Cardiac muscle cell (in vitro differentiated cells and primary cell): ENCODE data around the gene ABCG1. TPM values are rescaled to one million over a fixed set of nuclear protein-coding genes. Genes with fewer than 3 reads are reported as not detected.

ENCODE experiments used
- DNase-seq, 2 donors: peaks; one replicate each; pipeline versions ENCODE4 v3.0.0 to v3.0.0-alpha.2; 2010 to 2017; ENCODE audit warnings: low read depth in 1 of 2, low spot score in 1 of 2
- H3K27ac ChIP-seq: fragments of 200-600 bp; sonication (generic); 2 replicates; pipeline ENCODE4 v1.5.1; 2016
- H3K27me3 ChIP-seq: fragments of 200-600 bp; sonication (generic); 2 replicates; pipeline ENCODE4 v1.6.0; 2016; ENCODE audit warnings: control low read depth
- H3K36me3 ChIP-seq: fragments of 200-600 bp; sonication (generic); 2 replicates; pipeline ENCODE4 v1.5.1; 2016; ENCODE audit warnings: control low read depth
- H3K4me1 ChIP-seq: fragments of 200-600 bp; sonication (generic); 2 replicates; pipeline ENCODE4 v1.8.1; 2017; ENCODE audit warnings: low read depth, mild to moderate bottlenecking, mixed run types
- H3K4me3 ChIP-seq: fragments of 200-600 bp; sonication (generic); 2 replicates; pipeline ENCODE4 v1.5.1; 2016; ENCODE audit warnings: mild to moderate bottlenecking
- H3K9me3 ChIP-seq: fragments of 200-600 bp; sonication (generic); 2 replicates; pipeline ENCODE4 v1.5.1; 2017; ENCODE audit warnings: low read depth, mild to moderate bottlenecking, control low read depth
- polyA plus RNA-seq: library from polyadenylated mRNA; unstranded; fragments of >200 nt; fragmentation: Nextera tagmentation; extraction: Ambion mirVana; gene quantifications from 2 replicates; pipeline ENCODE4 v1.2.1, GENCODE V29; 2016
- total RNA-seq: library from RNA; depleted of rRNA; stranded (reverse); fragments of >200 nt; gene quantifications from 2 replicates; pipeline ENCODE4 v1.2.3, GENCODE V29; 2016
- TF ChIP-seq, protein P1 (sequence below): IDR thresholded peaks from 2 replicates; pipeline ENCODE4 v1.5.1; 2012; ENCODE audit warnings: low read depth, mild to moderate bottlenecking, low read length

The ABCG1 gene
- total and polyA plus RNA-seq, 2 experiments from 2014 or later = 4.0 to 4.9 TPM

DNA sequence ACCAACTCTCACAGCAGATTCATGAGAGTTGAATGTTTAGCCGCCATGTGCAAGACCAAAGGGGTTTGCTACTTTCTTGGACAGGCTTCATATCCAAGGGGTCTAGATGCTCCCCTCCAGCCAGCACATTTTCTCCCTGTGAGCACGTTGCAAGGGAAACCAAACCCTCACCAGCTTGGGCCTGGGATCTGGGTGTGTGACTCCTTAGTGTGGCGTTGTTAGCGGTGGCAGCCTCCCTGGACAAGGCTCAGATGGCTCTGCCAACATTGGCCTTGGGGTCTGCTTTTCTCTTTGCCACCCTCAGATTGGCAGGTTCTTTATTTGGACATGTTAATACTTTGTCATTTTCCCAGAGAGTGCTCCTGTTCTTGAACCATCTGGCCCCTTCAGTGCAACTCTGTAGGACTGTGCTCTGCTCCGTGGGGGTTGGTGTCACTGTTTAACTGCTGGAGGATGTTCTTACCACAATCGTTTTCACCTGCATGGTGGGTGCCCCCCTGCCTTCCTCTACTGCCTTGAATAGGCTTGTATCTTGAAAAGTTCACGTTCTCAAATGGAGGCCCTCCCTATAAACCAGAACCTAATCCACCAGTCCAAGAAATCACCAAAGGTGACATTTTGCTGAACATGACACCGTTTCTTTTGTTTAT lies 13.4 kb downstream of the ABCG1 start:
- H3K27ac ChIP-seq = no peak overlapping the region
- no peak overlapping the region for H3K4me3 ChIP-seq
- H3K9me3 ChIP-seq = no peaks in the 10 kb centered on the region
- H3K27me3 ChIP-seq = no peaks in the 10 kb centered on the region
- TF ChIP-seq, protein P1, sequence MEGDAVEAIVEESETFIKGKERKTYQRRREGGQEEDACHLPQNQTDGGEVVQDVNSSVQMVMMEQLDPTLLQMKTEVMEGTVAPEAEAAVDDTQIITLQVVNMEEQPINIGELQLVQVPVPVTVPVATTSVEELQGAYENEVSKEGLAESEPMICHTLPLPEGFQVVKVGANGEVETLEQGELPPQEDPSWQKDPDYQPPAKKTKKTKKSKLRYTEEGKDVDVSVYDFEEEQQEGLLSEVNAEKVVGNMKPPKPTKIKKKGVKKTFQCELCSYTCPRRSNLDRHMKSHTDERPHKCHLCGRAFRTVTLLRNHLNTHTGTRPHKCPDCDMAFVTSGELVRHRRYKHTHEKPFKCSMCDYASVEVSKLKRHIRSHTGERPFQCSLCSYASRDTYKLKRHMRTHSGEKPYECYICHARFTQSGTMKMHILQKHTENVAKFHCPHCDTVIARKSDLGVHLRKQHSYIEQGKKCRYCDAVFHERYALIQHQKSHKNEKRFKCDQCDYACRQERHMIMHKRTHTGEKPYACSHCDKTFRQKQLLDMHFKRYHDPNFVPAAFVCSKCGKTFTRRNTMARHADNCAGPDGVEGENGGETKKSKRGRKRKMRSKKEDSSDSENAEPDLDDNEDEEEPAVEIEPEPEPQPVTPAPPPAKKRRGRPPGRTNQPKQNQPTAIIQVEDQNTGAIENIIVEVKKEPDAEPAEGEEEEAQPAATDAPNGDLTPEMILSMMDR = no peak
- H3K36me3 ChIP-seq = no peaks in the 10 kb centered on the region
- no peak for DNase-seq
- H3K4me1 ChIP-seq = peaks cover 34% of the 10 kb centered on the region

DNA sequence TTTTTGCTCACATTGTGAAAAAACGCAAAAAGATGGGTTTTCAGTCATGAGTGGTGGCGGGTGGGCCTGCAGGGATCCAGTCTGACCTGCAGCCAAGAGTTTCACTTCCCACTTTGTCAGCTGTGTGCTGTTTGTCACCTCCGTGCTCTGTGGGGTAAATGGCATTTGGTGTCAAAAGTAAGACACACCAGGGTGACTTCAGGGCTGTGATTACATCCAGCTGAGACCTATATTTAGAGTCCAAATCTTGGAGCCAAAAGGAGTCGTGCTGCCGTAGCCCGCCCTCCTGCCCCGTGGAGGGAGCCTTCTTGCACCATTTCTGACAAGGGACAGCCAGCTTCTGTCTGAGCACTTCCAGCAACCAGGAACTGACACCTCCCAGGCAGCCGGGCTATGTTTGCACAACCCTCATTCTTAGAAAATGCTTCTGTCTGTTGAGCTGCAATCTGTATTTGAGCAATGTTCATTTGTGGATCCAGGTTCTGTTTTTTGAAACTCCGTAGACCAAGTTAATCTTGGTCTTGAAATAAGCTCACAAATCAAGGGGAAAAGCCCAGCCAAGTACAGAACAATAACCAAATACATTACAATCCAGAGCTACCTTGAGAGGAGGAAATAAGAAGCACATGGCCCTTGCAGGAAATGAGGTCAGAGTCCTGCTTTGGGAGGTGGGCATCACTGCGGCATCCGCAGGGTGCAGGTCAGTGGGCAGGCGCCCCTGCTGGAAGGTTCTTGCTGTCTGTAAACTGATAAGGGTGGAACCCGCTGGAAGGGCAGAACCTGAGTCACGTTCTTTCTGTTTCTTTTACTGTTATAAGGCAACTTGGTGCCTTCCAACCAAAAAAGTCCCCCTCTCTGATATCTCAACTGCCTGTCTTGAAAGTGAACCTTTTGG lies 14.4 kb downstream of the ABCG1 start:
- DNase-seq = peak; percentile 68 to 81
- H3K4me1 ChIP-seq = peaks cover 34% of the 10 kb centered on the region
- H3K9me3 ChIP-seq = no peaks in the 10 kb centered on the region
- peak overlapping the region; percentile 72 for H3K27ac ChIP-seq
- H3K36me3 ChIP-seq = no peaks in the 10 kb centered on the region
- H3K4me3 ChIP-seq = no peak overlapping the region
- TF ChIP-seq, protein P1 = peak; percentile 36
- no peaks in the 10 kb centered on the region for H3K27me3 ChIP-seq

DNA sequence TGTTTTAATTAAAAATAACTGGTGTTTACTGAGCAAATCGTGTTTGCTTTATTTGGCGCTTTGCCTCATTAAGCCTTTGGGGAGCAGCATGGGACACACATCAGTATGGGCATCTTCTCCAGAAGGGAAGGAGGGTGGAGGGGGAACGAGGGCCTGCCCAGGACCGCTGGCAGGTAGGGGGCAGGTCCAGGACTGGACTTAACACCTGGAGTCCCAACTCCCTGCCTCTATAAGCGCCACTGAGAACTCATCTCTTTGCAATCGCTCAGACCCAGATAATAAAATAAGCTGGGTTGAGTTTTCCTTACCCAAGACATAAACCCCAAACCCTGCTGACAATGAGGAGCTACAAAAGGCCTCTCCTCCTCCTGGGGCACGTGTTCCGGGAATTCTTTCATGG lies 15.1 kb downstream of the ABCG1 start:
- peak overlapping the region; percentile 72 for H3K27ac ChIP-seq
- no peaks in the 10 kb centered on the region for H3K9me3 ChIP-seq
- no peaks in the 10 kb centered on the region for H3K27me3 ChIP-seq
- TF ChIP-seq, protein P1 = no peak
- peaks cover 34% of the 10 kb centered on the region for H3K4me1 ChIP-seq
- H3K4me3 ChIP-seq = no peak overlapping the region
- DNase-seq = no peak
- no peaks in the 10 kb centered on the region for H3K36me3 ChIP-seq

DNA sequence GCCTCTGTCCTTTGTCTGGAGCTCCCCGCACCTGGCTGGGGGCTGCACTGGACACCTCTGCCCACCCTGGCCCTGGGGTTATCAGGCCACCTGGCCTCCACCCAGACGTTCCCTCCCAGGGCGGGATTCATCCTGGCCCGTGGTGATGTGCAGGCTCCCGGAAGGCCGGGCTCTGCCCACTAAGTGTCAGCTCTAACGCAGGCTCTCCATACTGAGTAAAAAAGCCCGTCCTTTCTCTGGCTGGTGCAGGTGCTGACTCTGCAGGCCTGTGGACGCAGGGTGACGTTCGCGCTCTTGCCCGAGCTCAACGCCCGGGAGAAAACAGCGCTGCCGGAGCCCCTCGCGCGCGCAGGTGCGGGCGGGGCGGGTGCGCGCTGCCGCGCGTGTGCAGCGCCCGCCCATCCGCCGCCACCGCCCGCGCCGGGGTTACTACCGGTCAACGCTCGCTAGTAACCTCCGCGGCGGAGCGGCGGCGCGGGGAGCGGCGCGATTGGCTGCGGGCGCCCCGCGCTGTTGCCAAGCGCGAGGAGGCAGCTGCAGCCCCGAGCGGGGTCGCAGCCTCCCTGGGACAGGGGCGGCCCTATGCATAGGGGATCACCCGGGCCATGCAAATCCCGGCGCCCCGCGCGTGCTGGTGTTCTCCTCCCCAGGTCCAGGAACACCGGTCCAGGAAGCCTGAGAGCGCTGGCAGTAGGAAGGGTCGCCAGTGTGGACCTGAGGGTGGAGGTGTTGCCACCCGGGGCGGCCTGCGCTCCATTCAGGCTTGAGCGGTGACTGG lies 15.7 kb downstream of the ABCG1 start:
- Histone ChIP-seq H3K27ac (peak overlapping the region; percentile 72), H3K4me3 (peak overlapping the region; percentile 16), H3K4me1 (peaks cover 34% of the 10 kb centered on the region), H3K27me3 (no peaks in the 10 kb centered on the region), H3K36me3 (no peaks in the 10 kb centered on the region), H3K9me3 (no peaks in the 10 kb centered on the region)
- TF ChIP-seq, protein P1 = no peak
- DNase-seq = peak; percentile 40 to 87

DNA sequence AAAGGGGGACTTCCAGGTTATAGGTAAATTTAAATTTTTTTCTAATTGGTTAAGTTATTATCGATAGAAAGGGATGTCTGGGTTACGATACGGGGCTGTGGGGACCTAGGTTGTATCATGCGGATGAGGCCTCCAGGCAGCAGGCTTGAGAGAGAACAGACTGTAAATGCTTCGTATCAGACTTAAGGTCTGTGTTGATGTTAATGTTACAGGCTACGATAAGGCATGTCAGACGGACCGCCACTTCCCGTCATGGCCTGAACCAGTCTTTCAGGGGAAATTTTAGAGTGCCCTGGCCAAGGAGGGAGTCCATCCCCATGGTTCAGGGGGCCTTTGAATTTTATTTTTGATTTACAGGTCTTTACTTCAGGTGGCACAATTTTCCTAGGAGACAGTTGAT lies 16.7 kb downstream of the ABCG1 start:
- Histone ChIP-seq H3K4me1 (peaks cover 34% of the 10 kb centered on the region), H3K4me3 (no peak overlapping the region), H3K27ac (no peak overlapping the region), H3K36me3 (no peaks in the 10 kb centered on the region), H3K9me3 (no peaks in the 10 kb centered on the region), H3K27me3 (no peaks in the 10 kb centered on the region)
- TF ChIP-seq, protein P1 = no peak
- DNase-seq = no peak
